ENCODE results near the gene ITGAL. TPM values are rescaled to one million over a fixed set of nuclear protein-coding genes. Genes with fewer than 3 reads are reported as not detected.
A peak's percentile ranks its signal among the peaks of the same experiment; 100 is the strongest.

Gene ITGAL
- total and polyA plus RNA-seq, 2 of the 13 experiments (the other 11 are each of a cell fraction or from before 2014, with no cell fraction given) = 0.86 to 1.2 TPM

GRCh38 chr16:30571445-30572322, 99.1 kb downstream of the ITGAL start, which contains the start of gene ZNF688 (continued):
- TF ChIP-seq ZNF276 (CRISPR knock-in tag; IDR thresholded peaks at IDR 0.05; ENCODE audit: low read depth) = peak; percentile 26; the same call in 1 of the 2 replicates
- TF ChIP-seq RBFOX2 (IDR thresholded peaks at IDR 0.05; ENCODE audit: low read depth, low read length) = peak; percentile 96
- TF ChIP-seq, protein P1, sequence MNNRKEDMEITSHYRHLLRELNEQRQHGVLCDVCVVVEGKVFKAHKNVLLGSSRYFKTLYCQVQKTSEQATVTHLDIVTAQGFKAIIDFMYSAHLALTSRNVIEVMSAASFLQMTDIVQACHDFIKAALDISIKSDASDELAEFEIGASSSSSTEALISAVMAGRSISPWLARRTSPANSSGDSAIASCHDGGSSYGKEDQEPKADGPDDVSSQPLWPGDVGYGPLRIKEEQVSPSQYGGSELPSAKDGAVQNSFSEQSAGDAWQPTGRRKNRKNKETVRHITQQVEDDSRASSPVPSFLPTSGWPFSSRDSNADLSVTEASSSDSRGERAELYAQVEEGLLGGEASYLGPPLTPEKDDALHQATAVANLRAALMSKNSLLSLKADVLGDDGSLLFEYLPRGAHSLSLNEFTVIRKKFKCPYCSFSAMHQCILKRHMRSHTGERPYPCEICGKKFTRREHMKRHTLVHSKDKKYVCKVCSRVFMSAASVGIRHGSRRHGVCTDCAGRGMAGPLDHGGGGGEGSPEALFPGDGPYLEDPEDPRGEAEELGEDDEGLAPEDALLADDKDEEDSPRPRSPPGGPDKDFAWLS (CRISPR knock-in tag; IDR thresholded peaks at IDR 0.05; ENCODE audit: borderline replicate concordance) = no peak
- TF ChIP-seq THRA (CRISPR knock-in tag; IDR thresholded peaks at IDR 0.05; ENCODE audit: borderline replicate concordance) = 0 out of 2 replicates have a peak, but pooled peaks have one; percentile 6
- no peak; the same call in 1 of the 2 replicates for TF ChIP-seq ZBTB42 (CRISPR knock-in tag; IDR thresholded peaks at IDR 0.05)
- no peak for TF ChIP-seq ZNF30 (CRISPR knock-in tag; IDR thresholded peaks at IDR 0.05)
- peak; percentile 48; the same call in 1 of the 2 replicates for TF ChIP-seq RFX3 (CRISPR knock-in tag; IDR thresholded peaks at IDR 0.05)
- peak; percentile 71; the same call in 1 of the 2 replicates for TF ChIP-seq DNMT3B (CRISPR knock-in tag; conservative IDR thresholded peaks at IDR 0.05)
- peak; percentile 80; the same call in 1 of the 2 replicates for TF ChIP-seq ZNF329 (CRISPR knock-in tag; IDR thresholded peaks at IDR 0.05; ENCODE audit: low read depth)
- no peak for TF ChIP-seq CERS6 (CRISPR knock-in tag; IDR thresholded peaks at IDR 0.05)
- no peak for TF ChIP-seq ZNF678 (CRISPR knock-in tag; IDR thresholded peaks at IDR 0.05)
- TF ChIP-seq ZNF549 (CRISPR knock-in tag; IDR thresholded peaks at IDR 0.05) = 0 out of 2 replicates have a peak, but pooled peaks have one; percentile 19
- TF ChIP-seq ZNF510 (CRISPR knock-in tag; IDR thresholded peaks at IDR 0.05; ENCODE audit: low read depth) = peak; percentile 77; the same call in 1 of the 2 replicates
- peak; percentile 43; the same call in 1 of the 2 replicates for TF ChIP-seq MNT (IDR thresholded peaks at IDR 0.05)
- TF ChIP-seq MED1 (CRISPR knock-in tag; IDR thresholded peaks at IDR 0.05) = peak; percentile 49
- 0 out of 2 replicates have a peak, but pooled peaks have one; percentile 51 for TF ChIP-seq ZNF468 (CRISPR knock-in tag; IDR thresholded peaks at IDR 0.05)
- peak; percentile 5; the same call in 1 of the 2 replicates for TF ChIP-seq AHR (CRISPR knock-in tag; IDR thresholded peaks at IDR 0.05)
- peak; percentile 98 for TF ChIP-seq NFYB (CRISPR knock-in tag; IDR thresholded peaks at IDR 0.05)
- peak; percentile 82 for TF ChIP-seq MEIS1 (CRISPR knock-in tag; IDR thresholded peaks at IDR 0.05; ENCODE audit: borderline replicate concordance)
- 0 out of 2 replicates have a peak, but pooled peaks have one; percentile 64 for TF ChIP-seq ARHGAP35 (CRISPR knock-in tag; IDR thresholded peaks at IDR 0.05; ENCODE audit: borderline replicate concordance)
- peak; percentile 20; the same call in 1 of the 2 replicates for TF ChIP-seq PAX8 (CRISPR knock-in tag; IDR thresholded peaks at IDR 0.05; ENCODE audit: borderline replicate concordance)
